ENCODE measurements around the gene ANKS6.

Gene ANKS6

DNA sequence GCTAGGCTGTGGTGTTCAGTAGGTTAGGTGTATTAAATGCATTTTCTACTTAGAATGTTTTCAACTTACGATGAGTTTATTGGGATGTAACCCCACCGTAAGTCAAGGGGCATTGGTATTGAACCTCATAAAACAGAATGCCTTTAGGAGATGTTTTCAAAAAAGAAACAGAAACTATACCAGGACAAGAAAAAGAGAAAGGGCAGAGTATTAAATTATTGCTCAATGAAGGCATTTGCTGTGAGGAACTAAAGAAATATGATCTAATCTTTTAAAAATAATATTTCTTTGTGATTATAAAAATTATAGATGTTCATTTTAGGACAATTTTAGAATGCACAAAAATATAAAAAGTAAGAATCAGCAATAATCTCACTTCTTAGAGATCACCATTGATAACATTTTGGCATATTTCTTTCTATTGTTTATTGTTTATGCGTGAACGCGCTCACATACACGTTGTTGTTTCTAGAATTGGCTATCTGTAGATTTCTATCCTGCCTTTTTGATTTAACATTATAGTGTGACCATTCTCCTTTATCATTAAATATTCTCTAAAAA, 19.1 kb upstream of the ANKS6 start:
- DNase-seq (ENCODE audit: low spot score), result no peak

DNA sequence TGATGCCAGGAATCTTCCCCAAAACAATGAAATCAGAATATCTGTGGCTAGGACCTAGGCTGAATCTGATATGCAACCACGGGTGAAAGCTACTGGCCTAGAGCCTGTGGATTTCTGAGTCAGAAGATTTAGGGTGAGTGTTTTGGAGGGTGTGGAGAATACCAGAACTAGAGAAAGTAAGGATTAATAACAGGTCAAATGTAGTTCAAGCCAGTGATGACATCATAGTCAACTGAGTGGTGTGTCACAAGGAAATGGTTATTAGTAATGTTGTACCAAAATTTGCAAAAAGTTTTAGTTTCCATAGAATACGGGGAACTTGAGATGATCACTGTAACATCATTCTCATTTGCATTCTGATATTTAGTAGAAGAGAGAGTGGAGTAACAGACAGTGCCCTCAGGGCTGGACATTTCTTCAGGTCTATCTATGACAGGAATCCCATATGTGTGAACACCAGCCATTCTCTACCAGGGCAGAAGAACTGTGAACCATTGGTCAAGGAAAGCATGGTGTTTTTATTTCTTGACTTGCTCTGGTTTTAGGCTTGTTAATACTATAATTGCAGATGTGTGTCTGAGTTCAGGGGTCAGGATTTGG, 14.8 kb upstream of the ANKS6 start:
- no peak for DNase-seq (ENCODE audit: low spot score)

DNA sequence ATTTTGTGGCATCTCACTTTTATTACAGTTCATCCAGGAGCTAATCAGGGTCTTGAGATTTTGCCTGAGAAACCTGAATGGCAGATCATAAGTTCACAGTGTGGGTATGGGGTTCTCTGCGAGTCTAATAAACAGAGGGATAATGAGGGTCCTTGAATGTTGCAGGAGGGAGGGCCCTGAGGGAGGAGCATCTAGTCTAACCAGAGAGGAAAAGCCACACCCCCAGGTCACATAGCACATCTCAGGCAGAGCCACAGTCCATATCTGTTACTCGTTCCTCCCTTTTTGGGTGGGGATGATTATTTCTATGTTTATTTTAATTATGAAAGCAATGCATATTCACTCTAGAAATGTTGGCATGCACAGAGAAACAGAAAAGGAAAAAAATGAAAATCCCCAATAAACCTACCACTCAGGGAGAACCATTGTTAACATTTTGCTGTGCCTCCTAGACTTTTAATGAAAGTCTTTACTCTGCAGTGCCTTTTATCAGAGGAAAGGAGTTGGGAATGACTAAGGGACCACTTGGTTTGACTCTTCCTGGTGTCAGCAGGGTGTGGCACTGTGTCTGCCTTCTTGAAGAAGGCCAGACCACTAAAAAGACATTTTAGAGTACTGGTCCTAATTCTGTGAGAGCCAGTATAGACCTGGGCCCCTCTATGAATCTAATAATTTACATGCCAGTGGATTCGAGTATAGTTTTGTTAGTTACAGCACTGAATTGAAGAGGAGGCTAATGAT, 13.9 kb upstream of the ANKS6 start:
- DNase-seq (ENCODE audit: low spot score), result no peak

DNA sequence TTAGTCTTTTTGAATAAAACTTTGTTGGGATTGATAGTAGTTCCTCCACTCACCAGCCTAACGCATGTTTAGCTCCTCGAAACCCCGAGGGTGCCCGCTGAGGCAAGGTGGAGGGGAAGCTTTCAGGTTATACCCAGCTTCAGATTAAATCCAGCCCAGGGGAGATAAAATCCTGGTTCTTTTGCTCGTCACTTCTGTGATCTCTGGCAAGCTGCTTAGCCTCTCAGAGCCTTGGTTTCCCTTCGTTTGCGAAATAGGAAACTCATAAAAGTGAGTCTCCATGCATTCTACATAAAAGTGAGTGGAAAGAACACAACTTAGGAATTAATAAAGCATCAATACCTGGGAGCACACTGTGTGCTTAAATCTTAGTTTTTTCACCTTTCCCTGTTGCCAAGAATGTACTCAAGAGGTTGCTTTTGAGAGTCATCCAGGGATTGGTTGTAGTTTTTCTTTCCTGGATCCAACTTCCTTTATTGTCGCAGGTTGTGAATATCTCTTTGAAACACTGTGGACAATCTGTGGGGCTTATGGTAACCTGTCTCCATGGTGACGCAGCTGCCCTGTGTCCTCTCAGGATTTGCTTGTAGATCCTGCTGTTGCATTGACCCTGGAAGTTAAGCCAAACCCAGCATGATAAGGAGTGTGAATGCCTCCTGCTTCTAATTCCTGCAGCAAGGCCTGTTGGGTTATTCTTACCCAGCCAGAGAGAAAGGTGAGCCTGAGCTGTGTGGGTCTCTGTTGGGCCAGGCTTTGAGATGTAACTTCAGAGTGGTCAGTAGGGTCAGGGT, 13.2 kb upstream of the ANKS6 start:
- DNase-seq (ENCODE audit: low spot score), result no peak

DNA sequence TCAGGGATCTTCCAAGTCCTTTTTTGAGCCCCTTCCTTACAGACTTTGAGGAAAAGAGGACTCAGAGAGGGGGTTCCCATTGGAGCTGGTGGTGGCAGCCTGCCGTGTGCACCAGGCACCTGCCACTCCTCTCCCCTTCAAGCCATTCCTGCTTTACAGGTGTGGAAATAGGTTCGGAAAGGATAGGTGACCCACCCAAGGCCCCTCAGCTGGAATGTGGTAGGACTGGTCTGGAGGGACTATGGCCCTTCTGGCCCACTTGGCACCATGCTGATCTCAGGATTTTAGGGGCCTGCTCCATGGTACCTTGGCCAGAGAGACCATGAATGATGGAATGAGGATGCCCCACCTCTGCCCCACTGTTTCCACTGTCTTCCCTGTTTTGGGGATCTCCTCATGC, 12.5 kb upstream of the ANKS6 start:
- DNase-seq (ENCODE audit: low spot score), result no peak

DNA sequence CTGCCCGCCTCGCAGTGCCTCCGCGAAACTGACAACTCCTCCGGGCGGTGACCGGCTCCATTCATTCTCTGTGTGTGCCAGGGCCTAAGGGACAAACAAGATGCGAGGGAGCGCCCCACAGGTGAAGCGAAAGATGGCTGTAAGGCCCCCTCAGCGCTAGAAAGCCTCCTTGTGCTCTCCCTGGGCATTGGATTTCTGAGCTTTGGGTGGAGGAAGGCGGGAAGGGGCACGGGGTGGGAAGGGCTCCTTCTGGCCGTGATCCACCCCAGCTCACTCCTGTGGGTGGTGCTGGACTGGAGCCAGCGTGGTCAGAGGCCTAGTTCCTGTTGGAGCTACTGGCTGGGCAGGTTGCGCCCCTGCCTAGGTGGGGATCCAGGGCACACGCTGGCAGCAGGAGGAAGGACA, 12.1 kb upstream of the ANKS6 start:
- no peak for DNase-seq (ENCODE audit: low spot score)

DNA sequence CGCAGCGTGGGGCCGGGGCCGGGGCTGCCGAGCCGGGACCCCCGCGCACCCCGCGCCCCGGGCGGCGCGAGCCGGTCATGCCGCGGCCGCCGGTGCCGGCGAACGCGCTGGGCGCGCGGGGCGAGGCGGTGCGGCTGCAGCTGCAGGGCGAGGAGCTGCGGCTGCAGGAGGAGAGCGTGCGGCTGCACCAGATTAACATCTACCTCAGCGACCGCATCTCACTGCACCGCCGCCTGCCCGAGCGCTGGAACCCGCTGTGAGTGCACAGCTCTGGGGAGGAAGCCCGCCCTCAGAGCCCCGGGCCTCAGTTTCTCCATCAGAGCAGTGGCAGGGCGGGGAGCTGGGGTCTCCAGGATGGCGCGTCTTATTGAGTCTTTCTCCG, 11.4 kb upstream of the ANKS6 start:
- DNase-seq (ENCODE audit: low spot score), result no peak

DNA sequence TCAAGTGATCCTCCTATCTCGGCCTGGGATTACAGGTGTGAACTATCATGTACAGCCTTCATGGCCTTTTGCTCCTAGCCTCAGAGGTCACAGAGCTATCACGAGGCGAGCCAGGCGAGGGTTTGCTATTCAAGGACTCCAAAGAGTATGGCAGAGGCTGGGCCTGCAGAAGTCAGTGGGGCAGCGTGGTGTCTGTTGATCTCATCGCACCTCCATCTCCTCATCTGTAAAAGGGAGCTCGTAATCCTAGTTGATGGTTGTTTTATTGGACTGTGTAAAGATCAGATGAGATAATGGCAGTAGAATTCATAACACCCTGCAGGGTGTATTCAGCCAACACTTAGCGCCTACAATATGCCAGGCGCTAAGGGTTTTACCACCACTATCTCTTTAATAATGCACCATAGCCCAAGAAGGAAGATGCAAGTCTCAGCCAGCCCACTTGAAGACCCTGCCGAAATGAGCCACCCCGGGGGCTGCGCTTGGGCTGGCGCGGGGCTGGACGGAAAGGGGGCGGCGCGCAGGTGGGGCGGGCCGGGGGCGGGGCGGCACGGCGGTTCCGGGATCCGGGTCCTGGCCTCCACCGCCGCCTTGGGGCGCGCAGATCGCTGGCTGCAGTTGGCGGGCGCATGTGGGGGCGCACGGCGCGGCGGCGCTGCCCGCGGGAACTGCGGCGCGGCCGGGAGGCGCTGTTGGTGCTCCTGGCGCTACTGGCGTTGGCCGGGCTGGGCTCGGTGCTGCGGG, 10.9 kb upstream of the ANKS6 start, which contains the start of gene GALNT12:
Gene GALNT12 (plus strand): TSS at position 601 of the 744 bp plus-strand sequence. CDS start 29 bp downstream, at position 630.
- no peak for DNase-seq (ENCODE audit: low spot score)

DNA sequence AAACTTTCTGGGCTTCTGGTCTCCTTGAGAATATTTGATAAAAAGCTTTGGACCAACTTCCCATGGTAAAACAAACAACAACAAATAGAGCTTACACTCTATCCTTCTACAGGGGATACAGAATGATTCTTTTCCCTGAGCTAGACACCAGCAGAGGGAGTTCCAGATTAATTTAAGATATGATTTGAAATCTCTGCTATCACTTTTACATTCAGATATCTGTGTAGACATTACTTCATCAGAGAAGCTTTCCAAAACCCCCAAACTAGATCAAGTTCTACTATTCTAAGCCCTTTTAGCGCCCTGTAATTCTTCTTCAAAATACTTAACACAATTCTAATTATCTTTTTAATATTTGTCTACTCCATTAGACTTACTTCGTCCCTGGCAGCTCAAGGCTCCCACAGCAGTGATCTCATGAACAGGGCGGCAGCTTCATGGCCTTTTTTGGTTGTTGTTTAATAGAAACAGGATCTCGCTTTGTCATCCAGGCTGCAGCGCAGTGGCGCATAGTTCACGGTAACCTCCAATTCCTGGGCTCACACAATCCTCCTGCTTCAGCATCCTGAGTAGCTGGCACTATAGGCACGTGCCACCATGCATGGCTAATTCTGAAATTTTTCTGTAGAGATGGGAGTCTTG, 10.2 kb upstream of the ANKS6 start:
- no peak for DNase-seq (ENCODE audit: low spot score)

DNA sequence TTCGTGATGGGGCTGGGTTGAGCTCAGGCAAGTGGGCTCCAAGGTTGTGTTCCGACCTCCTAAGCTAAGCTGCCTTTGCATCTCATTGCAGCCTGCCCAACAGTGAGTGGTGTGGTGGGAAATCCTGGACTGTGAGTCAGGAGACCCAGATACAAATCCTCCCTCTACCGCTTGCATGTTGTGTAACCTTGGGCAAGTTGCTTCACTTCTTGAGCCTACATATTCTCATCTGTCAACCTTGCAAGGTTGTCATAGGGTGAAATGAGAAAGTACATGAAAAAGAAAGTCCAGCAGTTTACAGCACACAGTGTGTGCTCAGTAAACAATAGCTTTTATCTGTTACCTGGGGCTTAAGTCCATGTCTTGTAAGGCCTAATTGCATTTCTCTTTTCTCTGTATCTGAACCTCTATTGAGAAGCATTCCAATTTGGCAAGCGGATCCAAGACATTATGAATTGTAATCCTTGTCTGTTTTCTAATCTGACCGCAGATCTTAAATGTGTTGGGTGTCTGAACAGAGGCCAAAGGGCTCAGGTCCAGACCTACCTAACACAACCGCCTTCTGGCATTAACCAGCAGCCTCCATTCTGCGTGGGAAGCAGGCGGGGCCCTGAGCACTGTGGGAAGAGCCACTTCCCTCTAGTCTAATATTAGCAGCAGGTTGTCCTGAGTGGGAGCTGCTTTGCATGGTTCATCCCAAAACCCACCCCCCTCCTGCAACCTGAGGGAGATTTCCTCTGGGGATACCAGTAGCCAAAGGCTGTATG, 9.3 kb upstream of the ANKS6 start:
- DNase-seq (ENCODE audit: low spot score), result no peak

DNA sequence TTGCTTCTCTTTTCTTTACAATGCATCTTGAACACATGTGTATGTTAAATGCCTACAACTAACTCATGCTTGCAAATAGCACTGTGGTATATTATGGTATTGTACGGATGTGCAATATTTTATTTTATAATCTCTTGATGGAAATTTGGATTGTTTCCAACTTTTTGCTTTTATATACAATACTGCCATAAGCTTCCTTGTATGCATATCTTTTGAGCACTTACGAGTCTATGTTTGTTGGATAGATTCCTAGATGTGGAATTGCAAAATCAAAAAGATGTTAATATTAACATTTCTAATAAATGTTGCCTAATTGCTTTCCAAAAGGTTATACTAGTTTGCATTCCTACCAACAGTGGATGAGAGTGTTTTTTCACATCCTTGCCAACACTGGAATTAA, 7.7 kb upstream of the ANKS6 start:
- DNase-seq (ENCODE audit: low spot score), result no peak

DNA sequence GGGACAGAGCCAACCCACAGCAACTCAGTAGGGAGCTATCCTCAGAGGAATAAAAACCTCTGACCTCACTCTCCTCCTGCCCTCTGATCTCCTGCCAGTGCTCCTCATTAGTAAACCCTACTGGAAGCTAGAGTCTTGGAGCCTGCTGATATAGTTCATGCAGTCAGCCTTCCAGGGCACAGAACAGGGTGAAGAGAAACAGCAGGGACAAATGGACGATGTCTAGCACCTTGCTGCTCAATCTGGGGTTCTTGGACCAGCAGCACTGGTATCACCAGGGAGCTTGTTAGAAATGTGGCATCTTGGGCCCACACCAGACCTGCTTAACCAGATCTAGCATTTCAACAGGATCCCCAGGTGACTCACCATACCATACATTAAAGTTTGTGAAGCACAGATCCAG, 5.6 kb upstream of the ANKS6 start:
- no peak for DNase-seq (ENCODE audit: low spot score)

DNA sequence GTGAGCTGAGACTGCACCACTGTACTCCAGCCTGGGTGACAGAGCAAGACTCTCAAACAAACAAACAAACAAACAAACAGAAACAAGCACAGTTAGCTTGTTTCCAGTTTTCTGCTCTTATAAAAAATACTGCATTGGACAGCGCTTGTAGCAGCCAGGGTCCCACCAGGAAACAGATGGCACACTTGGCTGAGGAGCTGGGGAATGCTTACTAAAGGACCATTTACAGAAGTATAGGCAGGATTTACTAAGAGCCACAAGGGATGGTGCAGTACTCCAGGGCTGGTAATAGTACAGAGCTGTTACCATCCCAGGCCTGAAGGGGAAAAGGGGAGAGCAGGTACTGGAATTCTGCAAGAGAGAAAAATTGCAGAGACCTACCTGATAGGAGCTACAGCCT, 5.2 kb upstream of the ANKS6 start:
- DNase-seq (ENCODE audit: low spot score), result no peak

DNA sequence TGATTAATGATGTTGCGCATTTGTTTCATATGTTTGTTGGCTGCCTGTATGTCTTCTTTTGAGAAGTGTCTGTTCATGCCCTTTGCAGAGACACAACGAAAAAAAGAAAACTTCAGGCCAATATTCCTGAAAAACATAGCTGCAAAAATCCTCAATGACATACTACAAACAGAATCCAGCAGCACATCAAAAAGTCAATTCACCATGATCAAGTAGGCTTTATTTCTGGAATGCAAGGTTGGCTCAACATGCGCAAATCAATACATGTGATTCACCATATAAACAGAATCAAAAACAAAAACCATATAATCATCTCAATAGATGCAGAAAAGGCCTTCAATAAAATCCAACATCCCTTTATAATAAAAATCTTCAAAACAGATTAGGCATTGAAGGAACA, 1.9 kb upstream of the ANKS6 start:
- DNase-seq (ENCODE audit: low spot score), result no peak

DNA sequence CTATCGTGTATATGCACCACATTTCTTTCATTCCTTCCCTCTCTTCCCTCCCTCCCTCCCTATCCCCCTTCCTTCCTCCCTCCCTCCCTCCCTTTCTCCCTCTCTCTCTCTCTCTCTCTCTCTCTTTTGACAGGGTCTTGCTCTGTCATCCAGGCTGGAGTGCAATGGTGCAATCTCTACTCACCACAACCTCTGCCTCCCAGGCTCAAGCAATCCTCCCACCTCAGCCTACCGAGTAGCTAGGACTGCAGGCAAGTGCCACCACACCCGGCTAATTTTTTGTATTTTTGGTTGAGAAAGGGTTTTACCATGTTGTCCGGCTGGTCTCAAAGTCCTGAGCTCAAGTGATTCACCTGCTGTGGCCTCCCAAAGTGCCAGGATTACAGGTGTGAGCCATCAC, 1.1 kb upstream of the ANKS6 start:
- no peak for DNase-seq (ENCODE audit: low spot score)

DNA sequence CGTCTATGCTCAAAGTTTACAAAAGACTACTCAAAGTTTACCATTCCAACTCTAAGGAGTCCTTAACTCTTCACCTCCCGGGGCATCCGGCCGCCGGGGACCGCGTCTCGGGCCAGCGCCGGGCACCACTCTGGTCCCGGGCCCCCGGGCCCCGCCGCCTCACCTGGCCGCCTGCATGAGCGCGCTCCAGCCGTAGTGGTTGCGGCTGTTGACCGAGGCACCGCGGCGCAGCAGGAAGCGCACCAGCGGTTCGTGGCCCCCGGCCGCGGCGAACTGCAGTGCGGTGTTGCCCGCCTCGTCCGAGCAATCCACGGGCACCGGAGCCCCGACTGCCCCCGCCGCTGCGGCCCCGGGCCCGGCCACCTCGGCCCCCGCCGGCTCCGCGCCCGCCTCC, 388 bp downstream of the ANKS6 start:
- no peak for DNase-seq (ENCODE audit: low spot score)

DNA sequence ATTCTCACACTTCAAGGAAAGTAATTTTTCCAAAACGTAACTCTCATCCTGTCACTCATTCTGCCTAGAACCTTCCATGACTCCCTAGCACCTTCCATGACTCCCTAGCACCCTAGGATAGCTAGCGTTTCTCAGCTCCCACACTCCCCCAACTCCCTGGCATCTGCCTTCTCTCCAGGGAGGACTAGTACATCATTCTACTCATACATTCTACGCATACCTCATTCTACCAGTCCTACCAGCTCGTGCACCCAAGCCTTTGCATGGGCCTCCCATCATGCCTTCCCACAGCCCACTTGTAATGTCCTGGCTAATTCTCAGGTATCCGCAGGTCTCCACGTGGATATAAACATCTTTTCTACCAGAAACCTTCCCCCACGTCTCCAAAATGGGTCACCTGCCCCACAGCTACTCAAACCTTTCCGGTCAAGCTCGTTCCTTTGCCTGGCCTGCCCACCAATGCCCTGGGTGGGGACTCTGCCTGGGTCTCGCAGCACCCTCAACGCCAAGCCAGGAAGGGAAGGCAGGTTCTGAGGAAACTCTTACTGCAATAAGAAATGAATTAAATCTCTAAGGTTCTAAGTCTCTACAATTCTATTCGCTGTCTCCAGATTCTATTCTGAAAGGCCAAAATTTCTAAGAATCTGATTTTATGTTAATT, 930 bp downstream of the ANKS6 start:
- DNase-seq (ENCODE audit: low spot score), result no peak

DNA sequence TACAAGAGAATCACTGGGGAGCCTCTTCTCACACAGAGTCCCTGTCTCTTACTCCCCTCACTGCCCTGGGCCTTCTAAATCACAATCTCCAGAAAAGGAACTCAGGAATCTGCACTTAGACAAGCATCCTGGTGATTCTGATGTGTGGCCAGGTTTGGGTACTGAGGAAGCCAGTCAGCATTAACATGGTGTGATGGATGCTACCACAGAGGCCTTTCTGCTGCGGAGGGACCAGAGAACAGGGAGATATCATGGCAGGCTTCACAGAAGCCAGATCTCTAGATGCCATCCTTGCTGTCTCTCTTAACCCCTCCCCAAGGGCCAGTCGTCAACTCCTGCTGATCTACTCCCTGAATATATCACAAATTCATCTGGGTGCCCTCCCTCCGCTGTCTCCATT, 1.6 kb downstream of the ANKS6 start:
- no peak for DNase-seq (ENCODE audit: low spot score)

DNA sequence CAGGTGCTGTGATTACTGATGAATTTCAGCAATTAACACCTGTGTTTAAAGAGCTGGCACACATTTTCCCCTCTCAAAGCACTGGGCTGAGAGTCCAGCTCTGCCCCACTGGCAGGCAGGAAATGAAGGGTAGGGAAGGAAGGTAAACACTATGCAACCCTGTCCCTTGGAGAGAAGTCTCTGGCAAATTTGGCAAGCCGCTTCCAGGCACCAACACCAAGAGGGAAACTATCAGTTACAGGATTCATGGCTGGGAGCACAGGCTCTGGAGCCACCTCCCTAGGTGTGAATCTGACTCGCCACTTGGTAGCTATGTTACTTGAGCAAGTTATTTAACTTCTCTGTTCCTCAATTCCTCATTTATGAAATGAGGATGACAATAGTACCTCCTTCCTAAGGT, 3.3 kb downstream of the ANKS6 start:
- no peak for DNase-seq (ENCODE audit: low spot score)

Data from hematopoietic multipotent progenitor cell treated with erythropoietin and hydrocortisone succinate and interleukin-3 and kit ligand, for 17 days (in vitro differentiated cells).